ENCODE measurements around the gene TMEM185B. TPM values are rescaled to one million over a fixed set of nuclear protein-coding genes. Genes with fewer than 3 reads are reported as not detected.

Gene TMEM185B
- total and polyA plus RNA-seq, 2 of the 4 experiments (the other 2 are of a cell fraction), result 17.7 to 26.1 TPM

DNA sequence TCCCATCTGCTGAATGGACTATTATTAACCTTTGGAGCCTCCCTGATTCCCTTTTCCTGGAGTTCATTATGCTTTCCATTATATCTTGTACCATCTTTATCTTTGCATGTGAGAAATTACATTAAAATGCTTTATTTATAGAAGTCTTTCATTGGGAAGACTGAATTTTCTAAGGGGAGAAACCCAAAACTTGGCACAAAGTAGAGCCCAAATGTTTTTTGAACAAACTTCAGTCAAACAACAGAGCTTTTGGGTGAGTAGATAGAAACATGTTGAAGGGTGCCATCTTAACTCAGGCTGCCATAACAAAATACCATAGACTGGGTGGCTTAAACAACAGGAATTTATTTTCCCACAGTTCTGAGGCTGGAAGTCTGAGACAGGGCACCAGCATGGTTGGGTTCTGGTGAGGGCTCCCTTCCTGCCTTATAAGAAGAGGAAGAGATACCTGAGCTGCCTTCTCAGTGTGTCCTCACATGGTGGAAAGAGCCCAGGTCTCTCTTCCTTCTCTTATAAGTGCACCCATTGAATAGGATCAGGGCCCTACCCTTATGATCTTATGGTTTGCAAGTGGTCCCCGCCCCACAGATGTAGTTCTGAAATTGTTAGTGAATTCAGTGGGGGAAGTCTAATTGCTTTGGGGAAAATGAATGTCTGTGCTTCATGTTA lies 48.6 kb upstream of the TMEM185B start:
- H3K18ac ChIP-seq (ENCODE audit: low read depth, low read length), result no peak overlapping the region
- H3K4me2 ChIP-seq (ENCODE audit: low read depth, low read length), result no peak overlapping the region
- H3K14ac ChIP-seq (replicated peaks; ENCODE audit: low read depth, low read length), result no peak overlapping the region
- no peak overlapping the region for H2AK5ac ChIP-seq (ENCODE audit: low read depth, low read length)
- H3K4me1 ChIP-seq (ENCODE audit: control insufficient read depth, insufficient read depth, low read length), result 0 out of 2 replicates have a peak, but pooled peaks cover 2% of the 10 kb centered on the region
- POLR2A ChIA-PET (ENCODE audit: unreplicated experiment), result no interaction called here
- no peak overlapping the region for H3K9ac ChIP-seq (ENCODE audit: low read depth, low read length)
- H3K23ac ChIP-seq (ENCODE audit: low read depth, low read length), result no peak overlapping the region
- intact Hi-C loops (cut with micrococcal nuclease) (no loop called here), in situ Hi-C loops (cut with MboI; ENCODE audit: low sequenced_read_pairs) (no loop called here), dilution Hi-C loops (cut with HindIII; ENCODE audit: low sequenced_read_pairs, unreplicated experiment) (no loop called here)
- DNase-seq, result no peak
- WGBS, 2 experiments (ENCODE audit: extremely low coverage in 2 of 2, insufficient read length in 1 of 2), result 100% methylated on average over 1 of the region's 1 CpG; no CpG with 5 or more reads in 1 of the 2 experiments
- H3K27me3 ChIP-seq (ENCODE audit: control insufficient read depth, insufficient read depth, low read length), result no peaks in the 10 kb centered on the region
- no peak overlapping the region for H2BK120ac ChIP-seq (ENCODE audit: low read depth, low read length)
- no peak for ATAC-seq (ENCODE audit: low read depth)
- no peak overlapping the region for H4K8ac ChIP-seq (ENCODE audit: low read depth in 2 of 2, low read length in 2 of 2)
- H3K27ac ChIP-seq (ENCODE audit: insufficient read depth, low read length), result no peak overlapping the region
- no peak for TF ChIP-seq POLR2A (IDR thresholded peaks at IDR 0.05; ENCODE audit: low read depth, low read length)
- TF ChIP-seq, protein P1, sequence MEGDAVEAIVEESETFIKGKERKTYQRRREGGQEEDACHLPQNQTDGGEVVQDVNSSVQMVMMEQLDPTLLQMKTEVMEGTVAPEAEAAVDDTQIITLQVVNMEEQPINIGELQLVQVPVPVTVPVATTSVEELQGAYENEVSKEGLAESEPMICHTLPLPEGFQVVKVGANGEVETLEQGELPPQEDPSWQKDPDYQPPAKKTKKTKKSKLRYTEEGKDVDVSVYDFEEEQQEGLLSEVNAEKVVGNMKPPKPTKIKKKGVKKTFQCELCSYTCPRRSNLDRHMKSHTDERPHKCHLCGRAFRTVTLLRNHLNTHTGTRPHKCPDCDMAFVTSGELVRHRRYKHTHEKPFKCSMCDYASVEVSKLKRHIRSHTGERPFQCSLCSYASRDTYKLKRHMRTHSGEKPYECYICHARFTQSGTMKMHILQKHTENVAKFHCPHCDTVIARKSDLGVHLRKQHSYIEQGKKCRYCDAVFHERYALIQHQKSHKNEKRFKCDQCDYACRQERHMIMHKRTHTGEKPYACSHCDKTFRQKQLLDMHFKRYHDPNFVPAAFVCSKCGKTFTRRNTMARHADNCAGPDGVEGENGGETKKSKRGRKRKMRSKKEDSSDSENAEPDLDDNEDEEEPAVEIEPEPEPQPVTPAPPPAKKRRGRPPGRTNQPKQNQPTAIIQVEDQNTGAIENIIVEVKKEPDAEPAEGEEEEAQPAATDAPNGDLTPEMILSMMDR (conservative IDR thresholded peaks at IDR 0.05; ENCODE audit: low read depth, low read length), result no peak
- TF ChIP-seq RCOR1 (IDR thresholded peaks at IDR 0.05; ENCODE audit: insufficient replicate concordance, low read length), result no peak
- no peak for TF ChIP-seq ELK1 (IDR thresholded peaks at IDR 0.05; ENCODE audit: borderline replicate concordance, low read depth, low read length)
- no peak for TF ChIP-seq RAD21 (IDR thresholded peaks at IDR 0.05; ENCODE audit: low read length)
- TF ChIP-seq MAZ (IDR thresholded peaks at IDR 0.05; ENCODE audit: borderline replicate concordance, low read depth, low read length), result no peak
- TF ChIP-seq FOS (IDR thresholded peaks at IDR 0.05; ENCODE audit: low read depth, low read length), result no peak
- H3K36me3 ChIP-seq (ENCODE audit: control insufficient read depth, insufficient read depth, low read length), result peaks cover 4% of the 10 kb centered on the region; the same call in 1 of the 2 replicates
- no peak overlapping the region for H2AK9ac ChIP-seq (replicated peaks; ENCODE audit: low read depth, low read length, poor library complexity)
- H3K9me3 ChIP-seq (ENCODE audit: control insufficient read depth, insufficient read depth, low read length), result peaks cover 4% of the 10 kb centered on the region; the same call in 1 of the 2 replicates
- H2AFZ ChIP-seq (replicated peaks; ENCODE audit: low read length, poor library complexity), result no peak overlapping the region
- peaks cover 59 to 81% of the 10 kb centered on the region in 2 experiments for H3K79me1 ChIP-seq (ENCODE audit: low read depth in 1 of 2, low read length in 2 of 2)
- no TSS peak for BruUV-seq (replicated peaks)
- H2BK15ac ChIP-seq (ENCODE audit: low read depth, low read length), result no peak overlapping the region
- H3K9me1 ChIP-seq (ENCODE audit: insufficient read depth, low read length), result no peaks in the 10 kb centered on the region; the same call in 1 of the 2 replicates
- H4K20me1 ChIP-seq (ENCODE audit: insufficient read depth, low read length), result peaks cover 41% of the 10 kb centered on the region
- H2BK20ac ChIP-seq (ENCODE audit: low read depth, low read length), result no peak overlapping the region
- no peak overlapping the region for H4K5ac ChIP-seq (ENCODE audit: low read depth, low read length)
- no peak overlapping the region for H3K56ac ChIP-seq (ENCODE audit: extremely low read depth, insufficient read depth, low read length)
- no peak overlapping the region for H3K4ac ChIP-seq (ENCODE audit: low read depth, low read length)
- H3K4me3 ChIP-seq (ENCODE audit: insufficient read depth, low read depth, low read length), result no peak overlapping the region
- no peak overlapping the region for H4K91ac ChIP-seq (ENCODE audit: insufficient read depth, low read depth, low read length)
- no peak overlapping the region for H2BK5ac ChIP-seq (ENCODE audit: low read depth, low read length, poor library complexity, severe bottlenecking)
- CTCF ChIA-PET, result interaction anchor here (0.7 kb wide), 1 partner anchor 12 kb away, joined by 4 read pairs; no protein-coding TSS in a partner anchor

Data from IMR-90 (cell line).